ENCODE measurements around the gene COPZ2. TPM values are rescaled to one million over a fixed set of nuclear protein-coding genes. Genes with fewer than 3 reads are reported as not detected.
"Not testable (repeated sequence)": the region's sequence is repeated elsewhere in the genome, so short reads cannot be mapped to it uniquely, and the experiment has no call there.

COPZ2 gene
- total RNA-seq, 1 donor from 2014 or later, result 155 TPM

- H3K4me1 ChIP-seq, result peaks cover 5 to 9% of the 10 kb centered on the region in 2 donors
- intact Hi-C loops (cut with DNase I), result loop anchor here (1.0 to 2.0 kb wide), 2 partner anchors 16 to 38 kb away; no protein-coding TSS in a partner anchor
- H3K27ac ChIP-seq, result peak overlapping the region; percentile 77 to 83
- H3K36me3 ChIP-seq, result no peaks in the 10 kb centered on the region
- H3K9me3 ChIP-seq, result no peaks in the 10 kb centered on the region
- peak overlapping the region; percentile 67 to 69 for H3K4me3 ChIP-seq
- no peaks in the 10 kb centered on the region for H3K27me3 ChIP-seq
- DNase-seq (ENCODE audit: low spot score in 2 of 2), result no peak
- no peak for TF ChIP-seq CTCF (IDR thresholded peaks at IDR 0.05)
These were observed 933 bp downstream of the COPZ2 start for GRCh38 chr17:48036693-48037035.

GRCh38 chr17:48034734-48035133 lies 2.9 kb downstream of the COPZ2 start:
- intact Hi-C loops (cut with DNase I), result not testable (repeated sequence)

DNA sequence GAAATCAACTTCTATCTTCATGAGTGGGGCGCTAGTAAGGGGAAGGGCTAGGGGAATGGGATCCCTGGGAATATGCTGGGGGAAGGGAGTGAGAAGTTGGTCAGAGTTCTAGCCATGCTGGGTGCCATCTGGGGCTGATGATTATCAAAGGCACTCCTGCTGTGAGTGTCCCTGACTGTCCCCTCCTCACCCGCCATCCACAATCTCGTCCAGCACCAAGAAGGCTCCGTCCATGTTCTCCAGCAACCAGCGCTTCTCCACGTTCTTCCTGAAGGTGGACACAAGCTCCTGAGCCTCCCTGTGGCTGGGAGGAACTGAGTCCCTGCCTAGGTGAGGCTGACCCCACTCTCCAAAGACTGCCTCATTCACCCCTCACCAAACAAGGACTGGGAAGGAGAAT lies 5.6 kb downstream of the COPZ2 start:
- intact Hi-C loops (cut with DNase I), result no loop called here
- no peak for TF ChIP-seq CTCF (IDR thresholded peaks at IDR 0.05)
- Histone ChIP-seq H3K4me3 (no peak overlapping the region), H3K27ac (no peak overlapping the region), H3K9me3 (no peaks in the 10 kb centered on the region), H3K36me3 (no peaks in the 10 kb centered on the region), H3K27me3 (no peaks in the 10 kb centered on the region), H3K4me1 (peaks cover 5 to 8% of the 10 kb centered on the region in 2 donors)
- no peak for DNase-seq (ENCODE audit: low spot score in 2 of 2)

More at GRCh38 chr17:48034734-48035133, 2.9 kb downstream of the COPZ2 start:
- H3K9me3 ChIP-seq; H3K27ac ChIP-seq; H3K27me3 ChIP-seq; DNase-seq (ENCODE audit: low spot score in 2 of 2); H3K36me3 ChIP-seq; H3K4me3 ChIP-seq: not testable (repeated sequence)
- peaks cover 5 to 11% of the 10 kb centered on the region in 2 donors for H3K4me1 ChIP-seq

GRCh38 chr17:48030531-48030930 lies 7.1 kb downstream of the COPZ2 start:
- H3K9me3 ChIP-seq, result no peaks in the 10 kb centered on the region
- DNase-seq (ENCODE audit: low spot score in 2 of 2), result no peak
- TF ChIP-seq CTCF (IDR thresholded peaks at IDR 0.05), result no peak
- H3K27ac ChIP-seq, result no peak overlapping the region
- no peaks in the 10 kb centered on the region for H3K36me3 ChIP-seq
- intact Hi-C loops (cut with DNase I), result no loop called here
- no peak overlapping the region for H3K4me3 ChIP-seq
- H3K4me1 ChIP-seq, result peaks cover 7 to 16% of the 10 kb centered on the region in 2 donors
- no peaks in the 10 kb centered on the region for H3K27me3 ChIP-seq

- intact Hi-C loops (cut with DNase I), result loop anchor here (5.0 kb wide), 2 partner anchors 514 to 584 kb away; partner anchors contain the start of gene HOXB7
These were observed 8.9 kb downstream of the COPZ2 start for GRCh38 chr17:48028736-48029135.

More at GRCh38 chr17:48028736-48029135, 8.9 kb downstream of the COPZ2 start:
- no peak for DNase-seq (ENCODE audit: low spot score in 2 of 2)
- H3K9me3 ChIP-seq, result no peaks in the 10 kb centered on the region
- H3K27me3 ChIP-seq, result no peaks in the 10 kb centered on the region
- no peak overlapping the region for H3K27ac ChIP-seq
- H3K4me1 ChIP-seq, result peaks cover 17 to 25% of the 10 kb centered on the region in 2 donors
- no peak overlapping the region for H3K4me3 ChIP-seq
- TF ChIP-seq CTCF (IDR thresholded peaks at IDR 0.05), result no peak
- H3K36me3 ChIP-seq, result no peaks in the 10 kb centered on the region

Measured in ascending aorta (tissue), 2 donors.